ENCODE data around the gene PANK2.

The PANK2 gene

GRCh38 chr20:3976511-3976910 is 87.3 kb downstream of the PANK2 start:
- no peak for DNase-seq (ENCODE audit: low read depth in 2 of 3, low spot score in 2 of 3)
